Caco-2 (cell line): Measurements from ENCODE around the gene NAV3. TPM values are rescaled to one million over a fixed set of nuclear protein-coding genes. Genes with fewer than 3 reads are reported as not detected.

Experiments used
- BruUV-seq: library from RNA; stranded (reverse); fragments of 400-500 nt; replicated peaks from 2 replicates; lab custom pipeline; 2021; lab: Mats Ljungman, UMichigan
- CTCF ChIA-PET: fragments of 300-600 bp; sonication (Branson Sonifier 250); formaldehyde crosslinking; loops from one replicate; lab custom pipeline; 2022; ENCODE audit warnings: antibody characterized with exemption; lab: Charles Lee
- POLR2A ChIA-PET: fragments of 300-600 bp; sonication (Branson Sonifier 250); formaldehyde crosslinking; loops from one replicate; lab custom pipeline; 2022; ENCODE audit warnings: antibody characterized with exemption; lab: Charles Lee
- DNase-seq, 2 experiments: peaks; one replicate each; pipeline versions ENCODE4 v3.0.0 to v3.0.0-alpha.2; 2020 to 2022
- H3K27me3 ChIP-seq: replicated peaks from 2 replicates; pipeline ENCODE4 v1.6.0; 2011; ENCODE audit warnings: low read length; ENCODE audit not compliant: control insufficient read depth, insufficient read depth
- H3K36me3 ChIP-seq: 2 replicates; pipeline ENCODE4 v1.5.1; 2011; ENCODE audit warnings: low read length; ENCODE audit not compliant: control insufficient read depth, insufficient read depth
- H3K4me1 ChIP-seq: fragments of 250-450 bp; sonication (Bioruptor Pico); 2 replicates; pipeline ENCODE4 v1.5.1; 2020; ENCODE audit warnings: mild to moderate bottlenecking
- H3K4me3 ChIP-seq: 2 replicates; pipeline ENCODE4 v1.5.1; 2011; ENCODE audit warnings: low read depth, mild to moderate bottlenecking, control low read depth, low read length
- H3K9me3 ChIP-seq: fragments of 250-450 bp; sonication (Bioruptor Pico); 2 replicates; pipeline ENCODE4 v1.5.1; 2020; ENCODE audit warnings: mild to moderate bottlenecking, moderate library complexity
- H3K27ac Mint-ChIP-seq: one replicate; pipeline ENCODE4 v1.8.0; 2022; ENCODE audit warnings: mixed read lengths; ENCODE audit not compliant: unreplicated experiment
- H3K27me3 Mint-ChIP-seq: one replicate; pipeline ENCODE4 v1.8.0; 2022; ENCODE audit warnings: mixed read lengths; ENCODE audit not compliant: insufficient read depth, unreplicated experiment
- H3K36me3 Mint-ChIP-seq: one replicate; pipeline ENCODE4 v1.8.0; 2022; ENCODE audit warnings: mild to moderate bottlenecking, mixed read lengths; ENCODE audit not compliant: insufficient read depth, unreplicated experiment
- H3K4me1 Mint-ChIP-seq: one replicate; pipeline ENCODE4 v1.8.0; 2022; ENCODE audit warnings: low read depth, mixed read lengths; ENCODE audit not compliant: unreplicated experiment
- H3K4me3 Mint-ChIP-seq: one replicate; pipeline ENCODE4 v1.8.0; 2022; ENCODE audit warnings: mild to moderate bottlenecking, moderate library complexity, mixed read lengths; ENCODE audit not compliant: unreplicated experiment
- H3K9me3 Mint-ChIP-seq: one replicate; pipeline ENCODE4 v1.8.0; 2022; ENCODE audit warnings: mixed read lengths; ENCODE audit not compliant: unreplicated experiment
- intact Hi-C: fragments of 100-400 bp; cut with micrococcal nuclease; formaldehyde crosslinking; loops from one replicate; pipeline ENCODE4 v1.10.0; 2022; ENCODE audit not compliant: unreplicated experiment
- total RNA-seq: library from RNA; stranded (reverse); gene quantifications from 2 replicates; pipeline ENCODE4 v1.2.3, GENCODE V29; 2022
- TF ChIP-seq, protein P1 (sequence below), 2 experiments: fragments of 200-600 bp in 1 of 2; IDR thresholded peaks; 1 replicate in 1 of 2; 2 replicates in 1 of 2; pipeline versions ENCODE4 v1.5.1 to v1.8.0; 2011 to 2022; ENCODE audit warnings: antibody characterized with exemption in 1 of 2, control low read depth in 1 of 2, inconsistent platforms in 1 of 2, low read depth in 1 of 2, low read length in 1 of 2, mild to moderate bottlenecking in 1 of 2, moderate library complexity in 1 of 2; ENCODE audit not compliant: insufficient read depth in 1 of 2, severe bottlenecking in 1 of 2, unreplicated experiment in 1 of 2

Gene NAV3
- total RNA-seq, 1 experiment from 2014 or later: 0.45 TPM

DNA sequence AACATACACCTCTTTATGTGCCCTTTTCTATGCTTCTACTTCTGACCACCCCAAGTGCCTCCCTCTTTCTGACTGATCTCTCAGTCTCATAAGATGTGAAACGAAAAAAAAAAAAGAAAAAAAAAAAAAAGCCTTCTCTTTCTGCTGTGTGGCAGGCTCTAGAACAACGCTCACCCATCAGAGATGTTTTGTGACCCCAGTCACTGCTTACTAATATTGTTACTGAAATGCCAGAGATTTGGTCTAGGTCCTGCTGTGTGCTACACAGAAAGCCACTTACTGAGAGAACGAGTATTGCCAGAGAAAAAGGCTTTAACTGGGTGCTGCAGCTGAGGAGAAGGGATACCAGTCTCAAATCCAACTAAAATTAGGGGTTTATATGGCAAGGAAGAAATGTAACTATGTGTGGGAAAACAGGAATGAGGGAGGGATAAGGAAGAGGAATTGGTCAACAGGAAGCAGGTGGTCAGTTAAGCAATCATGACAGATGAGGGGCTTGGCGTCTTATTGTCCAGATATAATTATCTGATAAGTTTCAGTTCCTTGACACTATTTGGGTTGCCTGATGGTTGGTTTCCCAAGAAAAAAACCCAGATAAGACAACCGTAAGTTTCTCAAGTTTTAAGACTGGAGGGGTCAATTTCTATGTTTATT, 149.0 kb downstream of the NAV3 start:
- intact Hi-C loops: no loop called here
- no peaks in the 10 kb centered on the region for H3K27me3 ChIP-seq
- Mint-ChIP-seq H3K9me3 (no peaks in the 10 kb centered on the region), H3K27ac (no peak overlapping the region), H3K36me3 (no peaks in the 10 kb centered on the region), H3K4me1 (no peaks in the 10 kb centered on the region), H3K4me3 (no peak overlapping the region), H3K27me3 (no peaks in the 10 kb centered on the region)
- no peaks in the 10 kb centered on the region for H3K36me3 ChIP-seq
- POLR2A ChIA-PET: no interaction called here
- TF ChIP-seq, protein P1, sequence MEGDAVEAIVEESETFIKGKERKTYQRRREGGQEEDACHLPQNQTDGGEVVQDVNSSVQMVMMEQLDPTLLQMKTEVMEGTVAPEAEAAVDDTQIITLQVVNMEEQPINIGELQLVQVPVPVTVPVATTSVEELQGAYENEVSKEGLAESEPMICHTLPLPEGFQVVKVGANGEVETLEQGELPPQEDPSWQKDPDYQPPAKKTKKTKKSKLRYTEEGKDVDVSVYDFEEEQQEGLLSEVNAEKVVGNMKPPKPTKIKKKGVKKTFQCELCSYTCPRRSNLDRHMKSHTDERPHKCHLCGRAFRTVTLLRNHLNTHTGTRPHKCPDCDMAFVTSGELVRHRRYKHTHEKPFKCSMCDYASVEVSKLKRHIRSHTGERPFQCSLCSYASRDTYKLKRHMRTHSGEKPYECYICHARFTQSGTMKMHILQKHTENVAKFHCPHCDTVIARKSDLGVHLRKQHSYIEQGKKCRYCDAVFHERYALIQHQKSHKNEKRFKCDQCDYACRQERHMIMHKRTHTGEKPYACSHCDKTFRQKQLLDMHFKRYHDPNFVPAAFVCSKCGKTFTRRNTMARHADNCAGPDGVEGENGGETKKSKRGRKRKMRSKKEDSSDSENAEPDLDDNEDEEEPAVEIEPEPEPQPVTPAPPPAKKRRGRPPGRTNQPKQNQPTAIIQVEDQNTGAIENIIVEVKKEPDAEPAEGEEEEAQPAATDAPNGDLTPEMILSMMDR (IDR thresholded peaks at IDR 0.05; ENCODE audit: insufficient read depth in 1 of 2, low read depth in 1 of 2, low read length in 1 of 2, severe bottlenecking in 1 of 2, unreplicated experiment in 1 of 2): no peak
- no peak for DNase-seq
- no peaks in the 10 kb centered on the region for H3K4me1 ChIP-seq
- H3K4me3 ChIP-seq: no peak overlapping the region
- CTCF ChIA-PET: no interaction called here
- BruUV-seq: no TSS peak
- no peaks in the 10 kb centered on the region for H3K9me3 ChIP-seq

DNA sequence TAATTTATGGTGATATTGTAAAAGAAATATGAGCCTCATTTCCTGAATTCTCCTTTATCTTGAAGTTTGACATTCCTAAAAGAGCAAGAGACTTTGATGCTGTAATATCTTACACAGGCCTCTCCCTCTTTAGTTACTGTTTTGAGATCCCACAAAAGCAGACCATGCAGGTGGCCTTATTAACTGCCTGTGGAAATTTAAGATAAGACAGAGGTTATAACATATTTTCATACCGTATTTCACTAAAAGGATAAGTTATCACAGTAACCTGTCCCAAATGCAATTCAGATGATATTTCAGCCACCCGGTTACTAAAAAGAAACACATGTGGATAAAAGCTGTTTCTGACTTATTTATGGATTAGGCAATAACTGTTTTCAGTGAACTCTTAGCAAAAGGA, 150.1 kb downstream of the NAV3 start:
- H3K27ac Mint-ChIP-seq: no peak overlapping the region
- Histone ChIP-seq H3K36me3 (no peaks in the 10 kb centered on the region), H3K27me3 (no peaks in the 10 kb centered on the region), H3K4me1 (no peaks in the 10 kb centered on the region), H3K9me3 (no peaks in the 10 kb centered on the region), H3K4me3 (no peak overlapping the region)
- ChIA-PET POLR2A (no interaction called here), CTCF (no interaction called here)
- intact Hi-C loops: no loop called here
- TF ChIP-seq, protein P1 (IDR thresholded peaks at IDR 0.05; ENCODE audit: insufficient read depth in 1 of 2, low read depth in 1 of 2, low read length in 1 of 2, severe bottlenecking in 1 of 2, unreplicated experiment in 1 of 2): no peak
- H3K27me3 Mint-ChIP-seq: no peaks in the 10 kb centered on the region
- H3K4me1 Mint-ChIP-seq: no peaks in the 10 kb centered on the region
- no peak overlapping the region for H3K4me3 Mint-ChIP-seq
- no peaks in the 10 kb centered on the region for H3K9me3 Mint-ChIP-seq
- no peaks in the 10 kb centered on the region for H3K36me3 Mint-ChIP-seq
- no TSS peak for BruUV-seq
- no peak for DNase-seq

GRCh38 chr12:77983859-77984258, 153.2 kb downstream of the NAV3 start:
- Histone ChIP-seq H3K9me3 (no peaks in the 10 kb centered on the region), H3K27me3 (no peaks in the 10 kb centered on the region), H3K4me3 (no peak overlapping the region), H3K4me1 (no peaks in the 10 kb centered on the region), H3K36me3 (no peaks in the 10 kb centered on the region)
- Mint-ChIP-seq H3K27me3 (no peaks in the 10 kb centered on the region), H3K27ac (no peak overlapping the region), H3K9me3 (no peaks in the 10 kb centered on the region), H3K4me3 (no peak overlapping the region), H3K4me1 (no peaks in the 10 kb centered on the region), H3K36me3 (no peaks in the 10 kb centered on the region)
- BruUV-seq: no TSS peak
- POLR2A ChIA-PET: no interaction called here
- intact Hi-C loops: no loop called here
- CTCF ChIA-PET: no interaction called here
- DNase-seq: no peak
- TF ChIP-seq, protein P1 (IDR thresholded peaks at IDR 0.05; ENCODE audit: insufficient read depth in 1 of 2, low read depth in 1 of 2, low read length in 1 of 2, severe bottlenecking in 1 of 2, unreplicated experiment in 1 of 2): no peak
